ENCODE results near the gene ATP8A2. TPM values are rescaled to one million over a fixed set of nuclear protein-coding genes. Genes with fewer than 3 reads are reported as not detected.

The ATP8A2 gene
- total RNA-seq, 1 donor from 2014 or later, result 1.7 TPM

DNA sequence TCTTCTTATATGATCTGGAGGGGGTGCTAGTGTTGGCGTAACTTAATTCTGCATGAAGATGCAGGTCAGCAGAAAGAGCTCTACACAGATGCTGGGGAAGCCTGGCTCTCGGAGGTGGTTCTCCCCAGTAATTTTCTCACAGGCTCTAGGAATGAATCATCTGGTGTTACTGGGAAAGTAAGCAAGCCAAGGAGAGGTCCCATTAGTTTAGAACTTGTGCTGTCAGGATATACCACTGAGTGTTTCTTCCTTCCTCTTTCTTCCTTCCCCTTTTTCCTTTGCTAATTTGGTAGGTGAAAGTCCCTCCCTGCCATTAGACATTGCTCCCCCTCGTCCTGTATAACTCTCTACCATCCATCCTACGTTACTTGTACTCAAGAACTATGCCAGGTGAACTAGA lies 68.3 kb downstream of the ATP8A2 start:
- TF ChIP-seq CTCF (IDR thresholded peaks at IDR 0.05), result no peak
- Histone ChIP-seq H3K36me3 (no peaks in the 10 kb centered on the region), H3K27me3 (ENCODE audit: low read depth) (peaks cover 11% of the 10 kb centered on the region), H3K4me1 (no peaks in the 10 kb centered on the region), H3K27ac (no peak overlapping the region), H3K9me3 (no peaks in the 10 kb centered on the region), H3K4me3 (no peak overlapping the region)
- ATAC-seq (no peak), DNase-seq (no peak)
- intact Hi-C loops (cut with DNase I), result no loop called here

DNA sequence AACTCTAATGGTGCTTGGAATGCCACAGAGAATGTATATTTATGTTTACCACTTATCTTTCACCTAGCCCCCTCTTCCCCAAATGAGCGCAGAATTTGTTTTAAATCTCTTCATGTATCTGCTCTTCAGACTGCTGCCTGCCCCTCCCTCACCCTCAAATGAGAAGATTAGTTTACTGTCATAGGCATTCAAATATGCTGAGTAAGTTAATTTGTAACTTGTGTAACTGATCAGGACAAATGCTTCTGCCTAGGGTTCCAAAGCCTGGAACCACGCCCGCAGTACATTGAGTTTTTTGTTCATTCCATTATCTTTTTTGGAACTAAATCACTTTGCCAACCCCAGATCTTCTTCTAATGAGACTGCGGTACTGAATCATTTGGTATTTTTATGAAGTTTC lies 74.5 kb downstream of the ATP8A2 start:
- Histone ChIP-seq H3K36me3 (no peaks in the 10 kb centered on the region), H3K27me3 (ENCODE audit: low read depth) (peaks cover 11% of the 10 kb centered on the region), H3K4me3 (no peak overlapping the region), H3K4me1 (no peaks in the 10 kb centered on the region), H3K9me3 (no peaks in the 10 kb centered on the region), H3K27ac (no peak overlapping the region)
- no peak for TF ChIP-seq CTCF (IDR thresholded peaks at IDR 0.05)
- intact Hi-C loops (cut with DNase I), result no loop called here
- ATAC-seq, result no peak
- no peak for DNase-seq

GRCh38 chr13:25447396-25447795 lies 75.6 kb downstream of the ATP8A2 start:
- Histone ChIP-seq H3K4me3 (no peak overlapping the region), H3K27me3 (ENCODE audit: low read depth) (peaks cover 14% of the 10 kb centered on the region), H3K4me1 (no peaks in the 10 kb centered on the region), H3K36me3 (no peaks in the 10 kb centered on the region), H3K9me3 (no peaks in the 10 kb centered on the region), H3K27ac (no peak overlapping the region)
- no peak for ATAC-seq
- no peak for DNase-seq
- intact Hi-C loops (cut with DNase I), result no loop called here
- no peak for TF ChIP-seq CTCF (IDR thresholded peaks at IDR 0.05)

- Histone ChIP-seq H3K27ac (no peak overlapping the region), H3K27me3 (ENCODE audit: low read depth) (peaks cover 3% of the 10 kb centered on the region), H3K4me1 (no peaks in the 10 kb centered on the region), H3K4me3 (no peak overlapping the region), H3K36me3 (no peaks in the 10 kb centered on the region), H3K9me3 (no peaks in the 10 kb centered on the region)
- TF ChIP-seq CTCF (IDR thresholded peaks at IDR 0.05), result no peak
- ATAC-seq (no peak), DNase-seq (no peak)
- intact Hi-C loops (cut with DNase I), result no loop called here
These were observed 82.1 kb downstream of the ATP8A2 start for GRCh38 chr13:25453850-25454365.

DNA sequence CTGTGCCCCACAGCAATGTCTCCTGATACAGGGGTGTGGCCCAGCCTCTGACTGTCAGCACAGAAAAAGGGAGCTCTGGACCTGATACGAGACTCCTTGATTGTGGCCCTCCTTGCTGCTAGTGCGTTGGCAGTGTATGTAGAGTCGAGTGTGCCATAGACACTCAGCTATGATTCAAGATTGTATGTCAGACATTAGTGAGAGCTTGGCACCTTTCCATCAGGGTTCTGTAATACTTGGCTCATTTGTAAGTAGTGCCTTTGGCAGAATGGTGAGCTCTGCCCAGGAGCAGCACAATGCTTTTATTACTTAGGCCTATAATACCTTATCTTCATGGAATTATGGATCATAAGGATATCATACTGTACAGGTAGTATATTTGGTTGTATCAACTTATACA lies 83.4 kb downstream of the ATP8A2 start:
- H3K4me1 ChIP-seq, result no peaks in the 10 kb centered on the region
- no peaks in the 10 kb centered on the region for H3K36me3 ChIP-seq
- H3K27me3 ChIP-seq (ENCODE audit: low read depth), result peaks cover 3% of the 10 kb centered on the region
- no peak overlapping the region for H3K27ac ChIP-seq
- intact Hi-C loops (cut with DNase I), result no loop called here
- H3K4me3 ChIP-seq, result no peak overlapping the region
- no peak for DNase-seq
- TF ChIP-seq CTCF (IDR thresholded peaks at IDR 0.05), result no peak
- ATAC-seq, result peak; percentile 33 to 35
- H3K9me3 ChIP-seq, result no peaks in the 10 kb centered on the region

- no peaks in the 10 kb centered on the region for H3K27me3 ChIP-seq (ENCODE audit: low read depth)
- TF ChIP-seq CTCF (IDR thresholded peaks at IDR 0.05), result no peak
- no peak overlapping the region for H3K27ac ChIP-seq
- intact Hi-C loops (cut with DNase I), result no loop called here
- no peaks in the 10 kb centered on the region for H3K4me1 ChIP-seq
- H3K36me3 ChIP-seq, result no peaks in the 10 kb centered on the region
- no peak for DNase-seq
- no peaks in the 10 kb centered on the region for H3K9me3 ChIP-seq
- no peak overlapping the region for H3K4me3 ChIP-seq
- no peak for ATAC-seq
These were observed 85.8 kb downstream of the ATP8A2 start for GRCh38 chr13:25457566-25457965.

Data from lower lobe of right lung (tissue), 2 donors.